Retinal pigment epithelial cell (primary cell): ENCODE data around the gene CD300LD.
A peak's percentile ranks its signal among the peaks of the same experiment; 100 is the strongest.

Experiments
- DNase-seq: peaks from one replicate; pipeline ENCODE4 v3.0.0-alpha.2; 2010; ENCODE audit warnings: low read depth
- H3K4me3 ChIP-seq: 2 replicates; pipeline ENCODE4 v1.5.1; 2011; ENCODE audit warnings: mild to moderate bottlenecking, low read length, control low read depth, moderate library complexity
- CTCF ChIP-seq: conservative IDR thresholded peaks from 2 replicates; pipeline ENCODE4 v1.5.1; 2011; ENCODE audit warnings: low read depth, low read length, control low read depth, inconsistent platforms

The CD300LD gene

GRCh38 chr17:74573169-74573568 is 18.9 kb downstream of the CD300LD start:
- DNase-seq, result no peak
- no peak overlapping the region for H3K4me3 ChIP-seq
- no peak for TF ChIP-seq CTCF

- no peak for TF ChIP-seq CTCF
- no peak overlapping the region for H3K4me3 ChIP-seq
- DNase-seq, result no peak
These were observed 20.3 kb downstream of the CD300LD start for GRCh38 chr17:74571621-74572270.

GRCh38 chr17:74569020-74570003 is 22.8 kb downstream of the CD300LD start:
- DNase-seq, result peak; percentile 100
- H3K4me3 ChIP-seq, result no peak overlapping the region
- no peak for TF ChIP-seq CTCF

- no peak overlapping the region for H3K4me3 ChIP-seq
- no peak for TF ChIP-seq CTCF
- no peak for DNase-seq
These were observed 23.8 kb downstream of the CD300LD start for GRCh38 chr17:74568106-74568873.

- TF ChIP-seq CTCF, result no peak
- no peak for DNase-seq
These were observed 24.7 kb downstream of the CD300LD start, which contains the start of gene CD300H for GRCh38 chr17:74567397-74567796. TSS of gene CD300H (minus strand) at chr17:74567509.

GRCh38 chr17:74566132-74566753 is 25.8 kb downstream of the CD300LD start:
- no peak for DNase-seq
- TF ChIP-seq CTCF, result peak; percentile 85
- H3K4me3 ChIP-seq, result no peak overlapping the region

More at GRCh38 chr17:74567397-74567796, 24.7 kb downstream of the CD300LD start, which contains the start of gene CD300H:
- H3K4me3 ChIP-seq, result no peak within 1 kb of the TSS
